Astrocyte (in vitro differentiated cells and primary cell): ENCODE data around the gene PHEX.

Experiments
- EZH2 ChIP-seq: IDR thresholded peaks from 2 replicates; pipeline ENCODE4 v1.6.1; 2012; ENCODE audit warnings: mild to moderate bottlenecking, low read length, inconsistent platforms; ENCODE audit not compliant: insufficient read depth
- TF ChIP-seq, protein P1 (sequence below): IDR thresholded peaks from 2 replicates; pipeline ENCODE4 v1.5.1; 2011; ENCODE audit warnings: low read depth, mild to moderate bottlenecking, inconsistent platforms, low read length, moderate library complexity; ENCODE audit not compliant: insufficient read depth

DNA sequence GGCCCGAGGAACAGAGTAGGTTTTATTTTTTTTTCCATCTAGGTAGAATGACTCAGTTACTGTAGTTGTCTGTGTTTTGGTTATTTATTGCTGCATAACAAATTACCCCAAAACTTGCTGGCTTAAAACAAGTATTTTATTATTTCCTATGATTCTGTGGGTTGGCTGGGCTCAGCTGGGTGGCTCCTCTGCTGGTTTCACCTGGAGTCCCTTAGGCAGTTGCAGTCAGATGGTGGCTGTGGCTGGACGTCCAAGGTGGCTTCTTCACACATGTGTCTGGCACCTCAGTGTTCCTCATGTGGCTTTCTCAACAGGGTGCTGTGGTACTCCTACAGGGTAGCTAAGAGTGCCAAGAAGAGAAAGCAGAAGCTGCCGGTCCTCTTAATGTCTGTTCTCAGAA lies 115.8 kb downstream of the PHEX start:
- TF ChIP-seq, protein P1, sequence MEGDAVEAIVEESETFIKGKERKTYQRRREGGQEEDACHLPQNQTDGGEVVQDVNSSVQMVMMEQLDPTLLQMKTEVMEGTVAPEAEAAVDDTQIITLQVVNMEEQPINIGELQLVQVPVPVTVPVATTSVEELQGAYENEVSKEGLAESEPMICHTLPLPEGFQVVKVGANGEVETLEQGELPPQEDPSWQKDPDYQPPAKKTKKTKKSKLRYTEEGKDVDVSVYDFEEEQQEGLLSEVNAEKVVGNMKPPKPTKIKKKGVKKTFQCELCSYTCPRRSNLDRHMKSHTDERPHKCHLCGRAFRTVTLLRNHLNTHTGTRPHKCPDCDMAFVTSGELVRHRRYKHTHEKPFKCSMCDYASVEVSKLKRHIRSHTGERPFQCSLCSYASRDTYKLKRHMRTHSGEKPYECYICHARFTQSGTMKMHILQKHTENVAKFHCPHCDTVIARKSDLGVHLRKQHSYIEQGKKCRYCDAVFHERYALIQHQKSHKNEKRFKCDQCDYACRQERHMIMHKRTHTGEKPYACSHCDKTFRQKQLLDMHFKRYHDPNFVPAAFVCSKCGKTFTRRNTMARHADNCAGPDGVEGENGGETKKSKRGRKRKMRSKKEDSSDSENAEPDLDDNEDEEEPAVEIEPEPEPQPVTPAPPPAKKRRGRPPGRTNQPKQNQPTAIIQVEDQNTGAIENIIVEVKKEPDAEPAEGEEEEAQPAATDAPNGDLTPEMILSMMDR, result no peak
- no peak for TF ChIP-seq EZH2
